Measurements from ENCODE around the gene PXYLP1.

PXYLP1 gene

GRCh38 chr3:141280690-141281089 is 49.1 kb downstream of the PXYLP1 start:
- TF ChIP-seq CTCF (IDR thresholded peaks at IDR 0.05): no peak

DNA sequence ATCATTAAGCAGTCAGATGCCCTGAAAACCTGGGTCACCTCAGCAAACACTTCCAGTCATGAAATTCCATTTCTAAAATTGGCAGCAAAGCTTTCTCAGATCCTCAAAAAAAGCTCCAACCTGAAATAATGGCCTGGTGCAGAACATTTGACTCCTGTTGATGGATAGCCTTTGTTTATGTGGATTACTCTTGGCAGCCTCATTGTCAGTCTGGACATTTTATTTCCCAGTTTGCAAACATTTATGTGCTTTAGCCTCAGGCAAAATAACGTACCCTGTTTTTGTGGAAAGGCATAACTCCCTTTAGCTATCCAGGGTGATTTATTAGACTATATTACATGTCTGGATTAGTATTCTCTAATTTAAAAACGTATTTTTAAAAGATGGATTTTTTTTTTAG is 53.9 kb downstream of the PXYLP1 start:
- no peak for TF ChIP-seq CTCF (IDR thresholded peaks at IDR 0.05)

GRCh38 chr3:141286856-141287255 is 55.2 kb downstream of the PXYLP1 start:
- TF ChIP-seq CTCF (IDR thresholded peaks at IDR 0.05): no peak

- no peak for TF ChIP-seq CTCF (IDR thresholded peaks at IDR 0.05)
These were observed 55.7 kb downstream of the PXYLP1 start for GRCh38 chr3:141287326-141287725.

DNA sequence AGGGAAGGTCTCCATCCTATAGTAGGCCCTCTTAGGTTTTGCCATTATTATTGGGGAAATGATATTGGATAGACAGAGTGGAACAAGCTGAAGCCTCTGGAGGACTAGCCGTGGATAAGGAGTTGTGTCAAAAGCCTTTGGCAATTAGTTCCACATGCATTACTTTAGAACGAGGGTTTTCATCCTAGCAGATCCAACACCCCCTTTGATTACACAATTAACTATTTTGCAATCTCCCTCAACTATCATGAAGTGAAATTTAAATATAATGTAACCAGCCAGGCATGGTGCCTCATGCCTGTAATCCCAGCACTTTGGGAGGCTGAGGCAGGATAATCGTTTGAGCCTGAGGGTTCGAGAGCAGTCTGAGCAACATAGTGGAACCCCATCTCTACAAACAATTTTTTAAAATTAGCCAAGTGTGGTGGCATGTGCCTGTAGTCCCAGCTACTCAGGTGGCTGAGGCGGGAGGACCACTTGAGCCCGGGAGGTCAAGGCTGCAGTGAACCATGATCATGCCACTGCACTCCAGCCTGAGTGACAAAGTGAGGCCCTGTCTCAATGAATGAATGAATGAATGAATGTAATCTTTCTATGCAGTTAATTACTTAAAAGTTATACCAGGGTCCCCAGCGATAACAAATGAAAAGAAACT is 56.8 kb downstream of the PXYLP1 start:
- TF ChIP-seq CTCF (IDR thresholded peaks at IDR 0.05): no peak

DNA sequence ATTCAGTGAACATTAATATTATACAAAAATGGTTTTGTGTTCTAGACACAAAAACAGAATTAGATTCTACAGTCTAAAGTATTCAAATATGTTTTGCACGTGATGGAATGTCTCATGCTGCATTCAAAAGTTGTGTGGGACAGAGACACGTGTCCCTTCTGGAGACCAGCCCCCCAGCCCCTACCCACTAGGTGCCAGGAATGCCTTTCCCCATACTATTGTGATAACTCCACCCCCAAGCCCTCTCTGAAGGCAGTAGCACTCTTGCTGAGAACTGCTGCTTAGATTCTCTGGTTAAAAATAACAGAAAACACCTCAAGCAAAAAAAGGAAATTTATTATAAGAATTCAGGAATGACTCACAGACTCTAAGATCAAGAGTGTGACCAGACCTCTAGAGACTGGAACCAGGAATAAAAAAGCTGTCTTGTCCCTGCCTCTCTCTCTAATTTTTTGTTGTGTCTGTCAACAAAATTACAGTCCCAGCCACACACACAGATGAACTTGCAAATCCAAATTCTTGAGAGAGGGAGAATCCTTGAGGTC is 57.7 kb downstream of the PXYLP1 start:
- TF ChIP-seq CTCF (IDR thresholded peaks at IDR 0.05): no peak

- TF ChIP-seq CTCF (IDR thresholded peaks at IDR 0.05): no peak
These were observed 60.1 kb downstream of the PXYLP1 start for GRCh38 chr3:141291559-141292355.
